Kidney tubule cell (primary cell): ENCODE measurements around the gene ORMDL3.

Experiments used
- DNase-seq: peaks from one replicate; pipeline ENCODE4 v3.0.0-alpha.2; 2018; ENCODE audit warnings: low spot score

The ORMDL3 gene

GRCh38 chr17:39927101-39927928 lies at the start of gene ORMDL3, which contains the start of gene LRRC3C:
TSS of gene ORMDL3 (minus strand) at chr17:39927601. CDS start at chr17:39924203, 3,398 bp downstream.
TSS of gene LRRC3C (plus strand) at chr17:39927732. CDS start at chr17:39941524, 13,792 bp downstream.
- DNase-seq = peak; percentile 95

DNA sequence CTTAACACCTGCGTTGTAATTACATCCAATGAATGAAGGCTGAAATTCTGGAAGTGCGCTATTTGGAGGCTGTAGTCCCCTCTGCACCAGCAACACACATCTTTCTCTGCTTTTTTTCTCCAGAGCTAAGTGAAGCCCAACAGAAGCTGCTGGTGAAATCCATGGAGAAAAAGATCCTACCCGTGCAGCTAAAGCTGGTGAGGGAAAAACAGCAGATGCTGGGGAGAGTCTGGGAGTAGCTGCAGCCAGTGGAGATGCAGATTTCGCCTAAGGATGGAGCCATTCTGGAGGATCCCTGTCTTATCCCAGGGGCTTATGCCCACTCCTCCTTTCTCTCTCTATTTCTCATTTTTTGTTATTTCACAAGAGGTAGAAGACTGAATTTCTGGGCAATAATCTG lies 48.4 kb upstream of the ORMDL3 start:
- DNase-seq = no peak

DNA sequence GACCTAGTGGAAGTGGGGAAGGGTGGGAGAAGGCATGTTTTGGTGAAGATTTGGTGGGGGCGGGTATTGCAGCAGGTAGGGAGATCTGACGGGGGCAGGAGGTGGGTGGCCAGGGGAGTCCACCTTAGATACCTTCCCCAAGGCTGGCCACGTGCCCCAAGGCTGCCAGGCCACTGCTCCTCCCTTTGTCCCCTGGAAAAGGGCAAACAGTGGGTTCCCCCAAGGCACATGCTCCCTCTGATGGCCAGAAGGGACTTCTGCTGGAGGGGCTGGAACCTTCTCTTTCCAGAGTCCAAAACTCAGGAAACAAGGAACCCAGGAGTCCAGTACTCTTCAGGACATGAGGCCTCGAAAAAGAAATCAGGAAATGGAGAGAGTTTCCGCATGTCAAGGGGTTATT lies 47.0 kb upstream of the ORMDL3 start:
- no peak for DNase-seq

DNA sequence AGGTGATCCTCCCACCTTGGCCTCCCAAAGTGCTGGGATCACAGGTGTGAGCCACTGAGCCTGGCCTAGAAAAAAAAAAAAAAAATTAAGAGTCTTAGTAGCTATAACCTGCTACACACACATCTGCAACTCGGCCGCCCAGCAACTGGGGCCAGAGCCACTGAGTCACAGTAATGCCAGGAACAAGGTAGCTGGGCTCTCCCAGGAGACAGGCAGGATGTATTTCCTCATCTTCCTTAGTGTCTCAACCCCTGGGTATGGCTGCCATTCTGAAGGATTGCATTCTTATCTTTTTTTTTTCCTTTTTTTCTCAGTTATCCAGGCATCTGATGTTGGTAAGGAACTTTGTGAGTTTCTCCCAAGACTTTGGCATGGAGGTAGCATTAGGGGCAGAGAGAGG lies 46.1 kb upstream of the ORMDL3 start:
- peak; percentile 60 for DNase-seq

GRCh38 chr17:39972271-39972670 lies 44.9 kb upstream of the ORMDL3 start:
- no peak for DNase-seq

GRCh38 chr17:39971076-39971603 lies 43.7 kb upstream of the ORMDL3 start:
- DNase-seq = no peak

DNA sequence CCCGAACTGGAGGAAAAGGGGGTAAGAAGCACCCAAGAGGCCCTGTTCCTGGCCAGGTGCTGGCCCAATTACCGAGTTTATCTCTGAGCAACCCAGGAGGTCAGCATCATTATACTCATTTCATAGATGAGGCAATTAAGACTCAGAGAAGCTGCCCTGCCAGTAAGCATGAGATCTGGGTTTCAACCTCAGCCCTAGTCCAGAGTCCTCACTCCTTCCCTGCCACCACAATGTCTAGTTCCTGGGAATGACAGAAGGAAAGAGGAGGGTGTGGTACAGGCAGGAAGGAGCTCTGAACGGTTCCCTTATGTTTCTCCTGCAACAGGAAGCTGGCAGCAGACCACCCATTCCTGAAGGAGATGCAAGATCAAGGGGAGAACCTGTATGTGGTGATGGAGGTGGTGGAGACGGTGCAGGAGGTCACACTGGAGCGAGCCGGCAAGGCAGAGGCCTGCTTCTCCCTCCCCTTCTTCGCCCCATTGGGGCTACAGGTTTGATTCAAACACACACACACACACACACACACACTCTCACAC lies 42.8 kb upstream of the ORMDL3 start:
- DNase-seq = no peak

DNA sequence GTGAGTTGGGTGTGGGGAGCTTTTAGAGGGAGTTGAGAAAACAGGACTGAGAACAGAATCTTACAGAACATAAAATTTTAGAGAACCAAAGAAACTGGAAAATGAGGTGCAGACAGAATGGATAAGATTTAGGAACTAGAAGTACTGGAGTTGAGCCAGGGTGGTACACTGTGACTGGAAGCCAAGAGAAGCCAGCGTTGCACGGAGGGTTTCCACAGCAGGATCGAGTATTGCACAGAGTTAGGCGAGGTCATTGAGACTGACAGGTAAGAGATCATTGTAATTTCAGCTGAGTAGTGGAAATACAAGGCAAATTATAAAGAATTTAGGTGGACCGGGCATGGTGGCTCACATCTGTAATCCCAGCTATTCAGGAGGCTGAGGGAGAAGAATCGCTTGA lies 42.0 kb upstream of the ORMDL3 start:
- no peak for DNase-seq

- no peak for DNase-seq
These were observed 41.4 kb upstream of the ORMDL3 start for GRCh38 chr17:39968761-39969160.

GRCh38 chr17:39966771-39967170 lies 39.4 kb upstream of the ORMDL3 start:
- no peak for DNase-seq

DNA sequence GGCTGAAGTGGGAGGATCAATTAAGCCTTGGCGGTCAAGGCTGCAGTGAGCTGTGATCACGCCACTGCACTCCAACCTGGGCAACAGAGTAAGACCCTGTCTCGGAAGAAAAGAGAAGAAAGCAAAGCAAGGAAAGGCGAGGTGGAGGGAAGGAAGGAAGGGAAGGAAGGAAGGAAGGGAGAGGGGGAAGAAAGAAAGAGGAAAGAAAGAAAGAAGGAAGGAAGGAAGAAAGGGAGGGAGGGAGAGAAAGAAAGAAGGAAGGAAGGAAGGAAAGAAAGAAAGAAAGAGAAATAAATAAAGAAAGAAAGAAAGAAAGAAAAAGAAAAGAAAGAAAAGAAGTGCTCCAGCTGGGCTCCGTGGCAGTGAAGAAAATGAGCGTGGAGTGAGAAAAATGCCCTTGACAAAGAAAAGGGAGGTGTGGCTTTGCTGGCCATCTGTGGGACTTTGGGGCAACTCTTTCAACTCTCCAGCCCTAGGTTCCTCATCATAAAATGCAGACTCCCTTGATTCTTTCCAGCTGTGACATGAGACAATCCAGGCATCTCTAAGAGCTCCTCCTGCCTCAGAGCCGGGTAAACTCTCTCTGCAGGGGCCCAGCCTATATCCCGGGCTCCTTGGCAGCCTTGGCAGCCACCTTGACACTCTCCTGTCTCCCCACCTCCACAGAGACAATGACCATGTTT lies 37.8 kb upstream of the ORMDL3 start:
- DNase-seq = no peak

GRCh38 chr17:39963829-39964228 lies 36.4 kb upstream of the ORMDL3 start:
- DNase-seq = peak; percentile 92

GRCh38 chr17:39962642-39963220 lies 35.3 kb upstream of the ORMDL3 start, which contains the start of gene GSDMA:
TSS of gene GSDMA (plus strand) at chr17:39963004. CDS start at chr17:39965688, 2,684 bp downstream.
- DNase-seq = no peak

GRCh38 chr17:39960524-39961041 lies 33.2 kb upstream of the ORMDL3 start:
- no peak for DNase-seq

DNA sequence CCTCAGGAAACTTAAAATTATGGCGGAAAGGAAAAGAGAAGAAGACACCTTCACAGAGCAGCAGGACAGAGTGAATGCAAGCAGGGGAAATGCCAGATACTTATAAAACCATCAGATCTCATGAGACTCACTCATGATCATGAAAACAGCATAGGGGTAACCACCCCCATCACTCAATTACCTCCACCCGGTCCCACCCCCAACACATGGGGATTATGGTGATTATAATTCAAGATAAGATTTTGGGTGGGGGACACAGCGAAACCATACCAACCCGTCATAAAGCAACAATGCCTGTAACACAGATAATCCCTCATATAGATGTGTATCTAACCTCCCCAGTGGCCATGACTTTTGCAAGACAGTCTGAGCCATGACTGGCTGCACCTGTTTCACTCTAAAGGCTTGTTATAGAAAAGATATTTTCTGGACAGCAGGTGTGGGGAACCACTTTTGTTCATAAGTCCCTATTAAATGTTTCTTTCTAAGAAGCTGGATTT lies 28.4 kb upstream of the ORMDL3 start:
- DNase-seq = no peak

GRCh38 chr17:39954876-39955275 lies 27.5 kb upstream of the ORMDL3 start:
- DNase-seq = no peak

GRCh38 chr17:39953471-39953888 lies 26.1 kb upstream of the ORMDL3 start:
- DNase-seq = no peak

GRCh38 chr17:39952680-39953470 lies 25.5 kb upstream of the ORMDL3 start:
- DNase-seq = peak; percentile 96

DNA sequence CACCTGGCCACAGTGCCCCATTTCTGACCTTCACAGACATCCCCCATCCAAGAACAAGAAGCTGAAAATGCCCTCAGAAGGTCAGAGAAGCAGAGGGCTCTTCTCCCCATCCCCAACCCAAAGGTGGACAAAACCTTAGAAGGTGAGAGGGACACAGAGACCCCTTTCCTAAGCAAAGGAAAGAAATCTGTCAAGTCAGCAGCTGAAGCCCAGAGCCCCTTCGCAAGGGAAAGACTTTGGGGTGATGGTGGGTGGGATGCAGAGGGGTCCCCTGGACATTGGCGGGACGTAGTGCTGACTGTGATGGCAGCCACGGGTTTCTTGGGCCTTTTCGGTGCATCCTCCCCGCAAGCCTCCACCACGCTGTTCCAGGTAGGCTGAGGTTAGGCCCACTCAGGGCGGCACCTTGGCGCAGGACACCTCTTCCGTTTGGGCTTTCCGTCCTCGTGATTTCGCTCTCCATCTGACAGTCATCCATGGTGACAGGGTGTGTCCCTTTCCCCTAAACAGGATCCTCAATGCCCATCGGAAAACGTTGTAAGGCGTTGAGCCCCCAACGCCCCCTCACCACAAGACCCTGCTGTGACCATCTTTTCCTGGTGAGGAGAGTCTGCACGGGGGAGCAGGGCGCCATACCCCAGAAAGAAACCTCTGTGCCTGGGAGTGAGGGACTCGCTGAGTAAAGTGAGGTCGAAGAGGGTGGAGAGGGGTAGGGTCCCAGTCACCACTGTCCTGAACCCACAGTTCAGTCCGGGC lies 24.7 kb upstream of the ORMDL3 start:
- DNase-seq = no peak

DNA sequence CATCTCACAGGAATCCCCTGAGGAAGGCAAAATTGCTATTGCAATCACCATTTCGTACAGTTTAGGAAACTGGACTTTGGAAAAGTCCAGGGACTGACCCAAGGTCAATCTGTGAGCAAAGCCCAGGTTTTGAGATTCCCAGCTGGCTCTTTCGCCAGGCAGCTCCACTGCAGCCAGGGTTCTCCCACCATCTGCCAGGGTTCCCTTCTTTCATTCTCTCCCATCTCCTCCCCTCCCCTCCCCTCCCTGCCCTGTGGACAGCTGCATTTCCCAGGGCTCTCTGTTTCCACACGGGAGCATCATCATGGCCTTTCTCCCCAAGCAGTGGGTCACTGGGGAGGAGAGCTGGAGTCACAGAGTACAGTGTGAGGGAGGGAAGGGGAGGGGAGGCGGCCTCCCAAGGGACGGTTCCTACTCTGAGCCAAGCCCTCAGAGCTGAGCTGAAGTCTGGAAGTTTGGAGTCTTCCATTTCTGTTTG lies 23.5 kb upstream of the ORMDL3 start:
- DNase-seq = no peak
